ENCODE measurements around the gene ADAMTSL2. TPM values are rescaled to one million over a fixed set of nuclear protein-coding genes. Genes with fewer than 3 reads are reported as not detected.
A peak's percentile ranks its signal among the peaks of the same experiment; 100 is the strongest.

Gene ADAMTSL2
- total and polyA plus RNA-seq, 4 donors = 0.38 to 20.9 (median 1.9) TPM; not detected in 1

- no peak overlapping the region for H3K4me3 ChIP-seq (ENCODE audit: low read length in 2 of 2)
- no peaks in the 10 kb centered on the region for H3K9me3 ChIP-seq (ENCODE audit: control insufficient read depth, low read length)
- no peaks in the 10 kb centered on the region for H3K36me3 ChIP-seq (ENCODE audit: control insufficient read depth in 1 of 2, insufficient read depth in 2 of 2, low read length in 1 of 2)
- no peak for DNase-seq
- H3K4me1 ChIP-seq (ENCODE audit: control insufficient read depth in 1 of 2, insufficient read depth in 2 of 2, low read length in 2 of 2) = no peaks in the 10 kb centered on the region
- WGBS, 2 donors = 4 to 6% methylated on average over 26 of the region's 26 CpGs
- intact Hi-C loops (cut with DNase I) = no loop called here
- ATAC-seq (ENCODE audit: low FRiP score) = no peak
- no peaks in the 10 kb centered on the region for H3K27me3 ChIP-seq (ENCODE audit: control insufficient read depth in 1 of 2, insufficient read depth in 2 of 2, low read length in 1 of 2)
- H3K27ac ChIP-seq (ENCODE audit: low read depth in 1 of 2, low read length in 2 of 2) = no peak overlapping the region
Measured at GRCh38 chr9:133509179-133510083, 25.1 kb upstream of the ADAMTSL2 start.

GRCh38 chr9:133510926-133511505 lies 23.5 kb upstream of the ADAMTSL2 start:
- intact Hi-C loops (cut with DNase I) = no loop called here
- DNase-seq (no peak), ATAC-seq (ENCODE audit: low FRiP score) (no peak)
- 89 to 92% methylated on average over 27 of the region's 27 CpGs for WGBS, 2 donors
- no peaks in the 10 kb centered on the region for H3K9me3 ChIP-seq (ENCODE audit: control insufficient read depth, low read length)
- H3K4me1 ChIP-seq (ENCODE audit: control insufficient read depth in 1 of 2, insufficient read depth in 2 of 2, low read length in 2 of 2) = no peaks in the 10 kb centered on the region
- H3K36me3 ChIP-seq (ENCODE audit: control insufficient read depth in 1 of 2, insufficient read depth in 2 of 2, low read length in 1 of 2) = no peaks in the 10 kb centered on the region
- no peak overlapping the region for H3K27ac ChIP-seq (ENCODE audit: low read depth in 1 of 2, low read length in 2 of 2)
- no peak overlapping the region for H3K4me3 ChIP-seq (ENCODE audit: low read length in 2 of 2)
- no peaks in the 10 kb centered on the region for H3K27me3 ChIP-seq (ENCODE audit: control insufficient read depth in 1 of 2, insufficient read depth in 2 of 2, low read length in 1 of 2)

GRCh38 chr9:133511607-133512006 lies 22.9 kb upstream of the ADAMTSL2 start:
- DNase-seq (no peak), ATAC-seq (ENCODE audit: low FRiP score) (no peak)
- intact Hi-C loops (cut with DNase I) = no loop called here
- Histone ChIP-seq H3K27ac (ENCODE audit: low read depth in 1 of 2, low read length in 2 of 2) (no peak overlapping the region), H3K4me3 (ENCODE audit: low read length in 2 of 2) (no peak overlapping the region), H3K27me3 (ENCODE audit: control insufficient read depth in 1 of 2, insufficient read depth in 2 of 2, low read length in 1 of 2) (no peaks in the 10 kb centered on the region), H3K36me3 (ENCODE audit: control insufficient read depth in 1 of 2, insufficient read depth in 2 of 2, low read length in 1 of 2) (no peaks in the 10 kb centered on the region), H3K9me3 (ENCODE audit: control insufficient read depth, low read length) (no peaks in the 10 kb centered on the region), H3K4me1 (ENCODE audit: control insufficient read depth in 1 of 2, insufficient read depth in 2 of 2, low read length in 2 of 2) (no peaks in the 10 kb centered on the region)
- 88 to 89% methylated on average over 10 of the region's 10 CpGs for WGBS, 2 donors

GRCh38 chr9:133512253-133513213 lies 22.0 kb upstream of the ADAMTSL2 start:
- DNase-seq (no peak), ATAC-seq (ENCODE audit: low FRiP score) (no peak)
- H3K4me3 ChIP-seq (ENCODE audit: low read length in 2 of 2) = no peak overlapping the region
- H3K4me1 ChIP-seq (ENCODE audit: control insufficient read depth in 1 of 2, insufficient read depth in 2 of 2, low read length in 2 of 2) = no peaks in the 10 kb centered on the region
- intact Hi-C loops (cut with DNase I) = no loop called here
- H3K9me3 ChIP-seq (ENCODE audit: control insufficient read depth, low read length) = no peaks in the 10 kb centered on the region
- H3K27ac ChIP-seq (ENCODE audit: low read depth in 1 of 2, low read length in 2 of 2) = no peak overlapping the region
- no peaks in the 10 kb centered on the region for H3K36me3 ChIP-seq (ENCODE audit: control insufficient read depth in 1 of 2, insufficient read depth in 2 of 2, low read length in 1 of 2)
- WGBS, 2 donors = 78 to 79% methylated on average over 19 of the region's 19 CpGs
- H3K27me3 ChIP-seq (ENCODE audit: control insufficient read depth in 1 of 2, insufficient read depth in 2 of 2, low read length in 1 of 2) = no peaks in the 10 kb centered on the region

GRCh38 chr9:133513214-133514100 lies 21.0 kb upstream of the ADAMTSL2 start:
- ATAC-seq (ENCODE audit: low FRiP score) (no peak), DNase-seq (no peak)
- 42 to 49% methylated on average over 28 of the region's 28 CpGs for WGBS, 2 donors
- H3K36me3 ChIP-seq (ENCODE audit: control insufficient read depth in 1 of 2, insufficient read depth in 2 of 2, low read length in 1 of 2) = no peaks in the 10 kb centered on the region
- intact Hi-C loops (cut with DNase I) = no loop called here
- no peak overlapping the region for H3K4me3 ChIP-seq (ENCODE audit: low read length in 2 of 2)
- no peaks in the 10 kb centered on the region for H3K9me3 ChIP-seq (ENCODE audit: control insufficient read depth, low read length)
- no peak overlapping the region for H3K27ac ChIP-seq (ENCODE audit: low read depth in 1 of 2, low read length in 2 of 2)
- H3K27me3 ChIP-seq (ENCODE audit: control insufficient read depth in 1 of 2, insufficient read depth in 2 of 2, low read length in 1 of 2) = no peaks in the 10 kb centered on the region
- no peaks in the 10 kb centered on the region for H3K4me1 ChIP-seq (ENCODE audit: control insufficient read depth in 1 of 2, insufficient read depth in 2 of 2, low read length in 2 of 2)

- intact Hi-C loops (cut with DNase I) = no loop called here
- Histone ChIP-seq H3K27me3 (ENCODE audit: control insufficient read depth in 1 of 2, insufficient read depth in 2 of 2, low read length in 1 of 2) (no peaks in the 10 kb centered on the region), H3K9me3 (ENCODE audit: control insufficient read depth, low read length) (no peaks in the 10 kb centered on the region), H3K4me3 (ENCODE audit: low read length in 2 of 2) (no peak overlapping the region), H3K36me3 (ENCODE audit: control insufficient read depth in 1 of 2, insufficient read depth in 2 of 2, low read length in 1 of 2) (no peaks in the 10 kb centered on the region), H3K27ac (ENCODE audit: low read depth in 1 of 2, low read length in 2 of 2) (no peak overlapping the region), H3K4me1 (ENCODE audit: control insufficient read depth in 1 of 2, insufficient read depth in 2 of 2, low read length in 2 of 2) (no peaks in the 10 kb centered on the region)
- peak in 1 of 2 donors; percentile 69 for DNase-seq
- peak; percentile 52 for ATAC-seq (ENCODE audit: low FRiP score)
- 14 to 23% methylated on average over 12 to 14 of the region's 14 CpGs for WGBS, 2 donors
Measured at GRCh38 chr9:133514460-133515239, 19.9 kb upstream of the ADAMTSL2 start.

- H3K4me3 ChIP-seq (ENCODE audit: low read length in 2 of 2) = no peak overlapping the region
- H3K4me1 ChIP-seq (ENCODE audit: control insufficient read depth in 1 of 2, insufficient read depth in 2 of 2, low read length in 2 of 2) = no peaks in the 10 kb centered on the region
- DNase-seq (no peak), ATAC-seq (ENCODE audit: low FRiP score) (no peak)
- no peaks in the 10 kb centered on the region for H3K9me3 ChIP-seq (ENCODE audit: control insufficient read depth, low read length)
- no peaks in the 10 kb centered on the region for H3K27me3 ChIP-seq (ENCODE audit: control insufficient read depth in 1 of 2, insufficient read depth in 2 of 2, low read length in 1 of 2)
- 93 to 96% methylated on average over 10 of the region's 10 CpGs for WGBS, 2 donors
- intact Hi-C loops (cut with DNase I) = no loop called here
- H3K36me3 ChIP-seq (ENCODE audit: control insufficient read depth in 1 of 2, insufficient read depth in 2 of 2, low read length in 1 of 2) = no peaks in the 10 kb centered on the region
- H3K27ac ChIP-seq (ENCODE audit: low read depth in 1 of 2, low read length in 2 of 2) = no peak overlapping the region
Measured at GRCh38 chr9:133515240-133515610, 19.3 kb upstream of the ADAMTSL2 start.

All from aorta (tissue), 5 donors.